RWPE1 (cell line): ENCODE results near the gene POU2F1.

Source experiments
- CTCF ChIA-PET: fragments of 350-600 bp; sonication (Branson Sonifier 250); formaldehyde crosslinking; extraction: SDS; loops from one replicate; lab custom pipeline; 2021; lab: Yijun Ruan, JAX
- POLR2A ChIA-PET: fragments of 400-600 bp; formaldehyde crosslinking; extraction: SDS; loops from one replicate; lab custom pipeline; 2020; ENCODE audit warnings: antibody characterized with exemption; ENCODE audit not compliant: low non-redundant PET; lab: Yijun Ruan, JAX
- DNase-seq: peaks from one replicate; pipeline ENCODE4 v3.0.0; 2012; ENCODE audit warnings: low spot score
- H3K27ac ChIP-seq: fragments of 450-650 bp; 2 replicates; pipeline ENCODE4 v1.5.1; 2017
- TF ChIP-seq, protein P1 (sequence below): fragments of 450-650 bp; conservative IDR thresholded peaks from 2 replicates; pipeline ENCODE4 v1.5.1; 2017; ENCODE audit warnings: low read depth, mild to moderate bottlenecking

POU2F1 gene

DNA sequence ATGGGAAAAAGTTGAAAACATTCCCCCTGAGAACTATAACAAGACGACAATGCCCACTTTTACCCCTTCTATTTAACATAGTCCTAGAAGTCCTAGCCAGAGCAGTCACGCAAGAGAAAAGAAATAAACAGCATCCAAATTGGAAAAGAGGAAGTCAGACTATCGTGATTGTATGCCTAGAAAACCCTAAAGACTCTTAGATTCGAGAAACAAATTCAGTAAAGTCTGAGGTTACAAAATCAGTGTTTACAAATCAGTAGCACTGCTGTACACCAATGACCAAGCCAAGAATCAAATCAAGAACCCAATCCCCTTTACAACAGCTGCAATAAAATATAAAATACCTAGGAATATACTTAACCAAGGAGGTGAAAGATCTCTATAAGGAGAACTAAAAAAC lies 72.4 kb downstream of the POU2F1 start:
- TF ChIP-seq, protein P1, sequence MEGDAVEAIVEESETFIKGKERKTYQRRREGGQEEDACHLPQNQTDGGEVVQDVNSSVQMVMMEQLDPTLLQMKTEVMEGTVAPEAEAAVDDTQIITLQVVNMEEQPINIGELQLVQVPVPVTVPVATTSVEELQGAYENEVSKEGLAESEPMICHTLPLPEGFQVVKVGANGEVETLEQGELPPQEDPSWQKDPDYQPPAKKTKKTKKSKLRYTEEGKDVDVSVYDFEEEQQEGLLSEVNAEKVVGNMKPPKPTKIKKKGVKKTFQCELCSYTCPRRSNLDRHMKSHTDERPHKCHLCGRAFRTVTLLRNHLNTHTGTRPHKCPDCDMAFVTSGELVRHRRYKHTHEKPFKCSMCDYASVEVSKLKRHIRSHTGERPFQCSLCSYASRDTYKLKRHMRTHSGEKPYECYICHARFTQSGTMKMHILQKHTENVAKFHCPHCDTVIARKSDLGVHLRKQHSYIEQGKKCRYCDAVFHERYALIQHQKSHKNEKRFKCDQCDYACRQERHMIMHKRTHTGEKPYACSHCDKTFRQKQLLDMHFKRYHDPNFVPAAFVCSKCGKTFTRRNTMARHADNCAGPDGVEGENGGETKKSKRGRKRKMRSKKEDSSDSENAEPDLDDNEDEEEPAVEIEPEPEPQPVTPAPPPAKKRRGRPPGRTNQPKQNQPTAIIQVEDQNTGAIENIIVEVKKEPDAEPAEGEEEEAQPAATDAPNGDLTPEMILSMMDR, result no peak
- ChIA-PET CTCF (no interaction called here), POLR2A (no interaction called here)
- no peak overlapping the region for H3K27ac ChIP-seq
- no peak for DNase-seq

DNA sequence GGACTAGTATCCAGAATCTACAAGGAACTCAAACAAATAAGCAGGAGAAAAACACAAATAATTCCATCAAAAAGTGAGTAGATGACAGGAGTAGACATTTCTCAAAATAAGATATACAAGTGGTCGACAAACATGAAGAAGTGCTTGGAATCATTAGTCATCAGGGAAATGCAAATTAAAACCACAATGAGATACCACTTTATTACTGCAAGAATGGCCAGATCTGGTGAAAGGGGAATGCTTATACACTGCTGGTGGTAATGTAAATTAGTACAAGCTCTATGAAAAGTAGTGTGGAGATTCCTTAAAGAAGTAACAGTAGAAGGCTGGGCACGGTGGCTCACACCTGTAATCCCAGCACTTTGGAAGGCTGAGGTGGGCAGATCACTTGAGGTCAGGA lies 73.8 kb downstream of the POU2F1 start:
- TF ChIP-seq, protein P1, result no peak
- ChIA-PET POLR2A (no interaction called here), CTCF (interaction anchor here (0.6 kb wide), 1 partner anchor 9 kb away, joined by 3 read pairs; no protein-coding TSS in a partner anchor)
- no peak for DNase-seq
- H3K27ac ChIP-seq, result no peak overlapping the region

DNA sequence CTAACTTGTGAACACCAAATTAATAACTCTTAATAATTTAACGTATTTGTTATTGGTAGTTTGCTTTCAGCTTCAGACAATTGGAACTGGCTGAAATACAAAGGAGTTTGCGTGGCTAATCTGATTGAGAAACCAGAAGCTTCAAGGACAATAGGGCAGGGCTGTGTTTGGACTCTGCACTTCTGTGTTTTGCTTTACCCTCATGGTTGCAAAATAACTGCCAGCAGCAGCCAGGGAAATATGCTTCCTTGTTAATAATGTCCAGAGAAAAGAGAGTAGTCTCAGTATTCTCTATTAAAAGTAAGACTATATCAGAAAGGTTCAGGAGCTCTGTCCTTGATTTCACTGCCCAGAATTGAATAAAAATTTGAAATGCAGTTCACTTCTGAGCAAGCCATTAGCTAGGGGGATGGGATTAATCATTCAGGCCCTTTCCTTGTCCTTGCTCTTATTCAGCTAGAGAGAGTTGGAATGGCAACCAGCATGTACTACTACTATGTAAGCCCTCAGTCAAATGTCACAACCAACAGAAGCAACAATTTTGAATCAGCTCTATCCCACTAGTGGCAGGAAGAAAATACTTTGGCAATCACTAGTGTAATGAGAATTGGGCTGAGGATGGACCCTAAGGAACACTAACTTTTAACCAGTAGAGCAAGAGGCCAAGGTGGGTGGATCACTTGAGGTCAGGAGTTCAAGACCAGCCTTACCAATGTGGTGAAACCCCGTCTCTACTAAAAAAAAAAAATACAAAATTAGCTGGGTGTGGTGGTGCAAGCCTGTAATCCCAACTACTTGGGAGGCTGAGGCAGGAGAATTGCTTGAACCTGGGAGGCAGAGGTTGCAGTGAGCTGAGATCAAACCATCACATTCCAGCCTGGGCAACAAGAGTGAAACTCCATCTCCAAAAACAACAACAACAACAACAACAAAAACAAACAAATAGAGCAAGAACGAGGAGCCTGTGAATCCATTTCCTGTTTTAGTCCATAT lies 76.8 kb downstream of the POU2F1 start:
- TF ChIP-seq, protein P1, result no peak
- no peak for DNase-seq
- ChIA-PET CTCF (no interaction called here), POLR2A (no interaction called here)
- no peak overlapping the region for H3K27ac ChIP-seq

DNA sequence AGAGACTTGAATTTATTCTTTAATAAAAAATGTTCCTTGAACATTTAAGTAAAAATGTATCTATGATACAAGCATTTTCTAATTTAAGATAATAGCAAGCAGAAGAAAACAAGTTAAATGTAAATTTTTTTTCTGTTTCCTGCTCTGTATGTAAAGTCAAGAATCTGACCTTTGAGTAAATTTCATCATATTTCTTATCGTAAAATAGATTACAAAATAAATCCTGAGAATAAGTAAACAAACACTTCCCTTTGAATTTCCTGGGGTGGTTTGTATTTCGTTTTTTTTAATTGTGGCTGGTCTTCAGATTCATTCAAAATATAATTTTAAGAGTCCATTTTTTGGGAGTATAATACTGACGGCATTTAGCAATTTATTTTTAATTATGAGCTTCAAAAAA lies 77.6 kb downstream of the POU2F1 start:
- TF ChIP-seq, protein P1, result no peak
- CTCF ChIA-PET, result interaction anchor here (0.6 kb wide), 1 partner anchor 350 kb away, joined by 3 read pairs; no protein-coding TSS in a partner anchor
- POLR2A ChIA-PET, result no interaction called here
- H3K27ac ChIP-seq, result no peak overlapping the region
- DNase-seq, result no peak

DNA sequence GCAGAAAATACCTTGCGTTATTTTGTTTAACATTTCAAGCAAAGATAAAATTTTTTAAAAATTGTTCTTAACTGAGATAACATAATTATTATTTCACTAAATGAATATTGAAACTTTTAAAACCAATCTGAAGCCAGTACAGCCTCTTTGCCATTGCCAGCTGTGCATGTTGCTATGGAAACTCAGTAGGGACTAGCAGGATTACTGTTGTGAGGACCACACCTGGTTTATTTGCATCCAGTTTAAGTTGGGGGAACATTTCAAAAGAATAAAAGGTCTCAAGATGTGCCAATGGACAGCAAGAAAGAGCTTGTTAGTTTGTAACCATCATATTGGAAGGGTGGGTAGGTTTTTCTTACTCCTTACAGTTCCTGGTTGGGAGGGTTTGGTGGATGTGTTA lies 80.7 kb downstream of the POU2F1 start:
- ChIA-PET POLR2A (no interaction called here), CTCF (no interaction called here)
- no peak for DNase-seq
- TF ChIP-seq, protein P1, result no peak
- H3K27ac ChIP-seq, result no peak overlapping the region

DNA sequence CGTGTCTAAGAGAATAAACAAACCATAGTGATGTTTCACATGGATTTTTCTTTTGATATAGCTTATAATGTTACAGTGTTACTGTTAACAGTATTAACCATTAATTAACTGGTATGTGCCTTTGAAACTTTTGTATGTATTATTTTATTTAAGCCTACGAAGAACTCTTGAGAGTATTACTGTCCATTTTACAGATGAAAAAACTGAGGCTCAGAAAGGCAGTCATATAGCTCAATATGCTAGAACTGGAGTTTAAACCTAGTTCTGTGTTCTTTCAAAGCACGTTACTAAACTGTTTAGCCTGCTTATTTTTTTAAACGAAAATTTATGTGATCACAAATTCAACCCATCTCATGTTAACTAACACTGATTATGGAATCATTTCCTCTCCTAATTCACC lies 83.5 kb downstream of the POU2F1 start:
- ChIA-PET CTCF (no interaction called here), POLR2A (no interaction called here)
- TF ChIP-seq, protein P1, result no peak
- DNase-seq, result no peak
- H3K27ac ChIP-seq, result no peak overlapping the region
